H1 (cell line): ENCODE data around the gene TGFA. TPM values are rescaled to one million over a fixed set of nuclear protein-coding genes. Genes with fewer than 3 reads are reported as not detected.

Source experiments
- CTCF ChIA-PET: fragments of 300-600 bp; sonication (Branson Sonifier 250); formaldehyde crosslinking; loops from one replicate; lab custom pipeline; 2021; ENCODE audit not compliant: partially characterized antibody; lab: Charles Lee
- POLR2A ChIA-PET: fragments of 300-600 bp; sonication (Branson Sonifier 250); formaldehyde crosslinking; loops from one replicate; lab custom pipeline; 2021; ENCODE audit warnings: inconsistent platforms; ENCODE audit not compliant: partially characterized antibody; lab: Charles Lee
- DNase-seq, 2 experiments: peaks; one replicate each; pipeline versions ENCODE4 v3.0.0 to v3.0.0-alpha.2; 2010 to 2022; ENCODE audit warnings: low spot score in 2 of 2, low read depth in 1 of 2, mixed read lengths in 1 of 2
- FAIRE-seq: peaks from 2 replicates; lab custom pipeline; 2011; peaks lifted over from hg19 to GRCh38; lab: Jason Lieb, UNC
- H2AFZ ChIP-seq: 2 replicates; pipeline ENCODE4 v1.8.1; 2012; ENCODE audit warnings: low read length, inconsistent platforms
- H2AK5ac ChIP-seq: 2 replicates; pipeline ENCODE4 v1.6.1; 2013; ENCODE audit warnings: low read depth, low read length
- H2BK120ac ChIP-seq: replicated peaks from 2 replicates; pipeline ENCODE3; 2013; ENCODE audit warnings: low read depth, low read length, inconsistent platforms
- H2BK12ac ChIP-seq: 2 replicates; pipeline ENCODE4 v1.6.1; 2013; ENCODE audit warnings: low read depth, low read length
- H2BK15ac ChIP-seq: 2 replicates; pipeline ENCODE4 v1.6.1; 2013; ENCODE audit warnings: low read length
- H2BK20ac ChIP-seq: 2 replicates; pipeline ENCODE4 v1.6.1; 2013; ENCODE audit warnings: low read length
- H2BK5ac ChIP-seq: 2 replicates; pipeline ENCODE4 v1.6.1; 2013; ENCODE audit warnings: low read depth, low read length
- H3K14ac ChIP-seq: 2 replicates; pipeline ENCODE4 v1.6.1; 2013; ENCODE audit warnings: inconsistent platforms; ENCODE audit not compliant: insufficient read length
- H3K18ac ChIP-seq: 2 replicates; pipeline ENCODE4 v1.6.1; 2013; ENCODE audit warnings: low read length; ENCODE audit errors: extremely low read depth
- H3K23ac ChIP-seq: 2 replicates; pipeline ENCODE4 v1.6.1; 2013; ENCODE audit warnings: inconsistent platforms; ENCODE audit not compliant: insufficient read length
- H3K23me2 ChIP-seq: 2 replicates; pipeline ENCODE4 v1.6.1; 2013; ENCODE audit warnings: low read depth, low read length
- H3K27ac ChIP-seq: 2 replicates; pipeline ENCODE4 v1.6.1; 2011; ENCODE audit warnings: low read depth, low read length, inconsistent platforms
- H3K27me3 ChIP-seq, 4 experiments: replicated peaks in 1 of 4; 1 replicate in 1 of 4; 2 replicates in 3 of 4; pipeline versions ENCODE4 v1.6.1 to v1.8.1; 2011 to 2013; ENCODE audit warnings: low read length in 3 of 4, mild to moderate bottlenecking in 3 of 4, inconsistent platforms in 2 of 4, mixed read lengths in 2 of 4, moderate library complexity in 1 of 4; ENCODE audit not compliant: control insufficient read depth in 3 of 4, insufficient read depth in 3 of 4; ENCODE audit errors: extremely low read depth in 1 of 4
- H3K36me3 ChIP-seq, 4 experiments: 2 replicates each; pipeline versions ENCODE4 v1.6.1 to v1.8.1; 2011 to 2013; ENCODE audit warnings: mild to moderate bottlenecking in 4 of 4, low read length in 3 of 4, moderate library complexity in 2 of 4, control low read depth in 1 of 4, inconsistent platforms in 1 of 4; ENCODE audit not compliant: insufficient read depth in 4 of 4, control insufficient read depth in 2 of 4
- H3K4ac ChIP-seq: replicated peaks from 2 replicates; pipeline ENCODE3; 2013; ENCODE audit warnings: low read length, low read depth, mixed read lengths, inconsistent platforms; ENCODE audit not compliant: insufficient read length
- H3K4me1 ChIP-seq, 4 experiments: replicated peaks in 1 of 4; 1 replicate in 1 of 4; 2 replicates in 3 of 4; pipeline versions ENCODE4 v1.6.1 to v1.8.1; 2011 to 2013; ENCODE audit warnings: low read length in 3 of 4, inconsistent platforms in 2 of 4, mixed read lengths in 1 of 4; ENCODE audit not compliant: insufficient read depth in 4 of 4, control insufficient read depth in 3 of 4
- H3K4me2 ChIP-seq, 2 experiments: 2 replicates each; pipeline versions ENCODE4 v1.6.1 to v1.8.1; 2011 to 2013; ENCODE audit warnings: low read depth in 2 of 2, low read length in 2 of 2, control low read depth in 1 of 2, inconsistent platforms in 1 of 2, mild to moderate bottlenecking in 1 of 2; ENCODE audit not compliant: insufficient read depth in 1 of 2
- H3K4me3 ChIP-seq, 4 experiments: fragments of 200-600, 300-600 bp in 1 of 4; sonication (generic), shearing (Covaris generic), sonication (Bioruptor Twin) in 1 of 4; 2 replicates each; pipeline versions ENCODE4 v1.5.1 to v1.8.1; 2011 to 2016; ENCODE audit warnings: low read length in 4 of 4, low read depth in 3 of 4, control low read depth in 2 of 4, inconsistent platforms in 2 of 4, mild to moderate bottlenecking in 2 of 4, mixed read lengths in 1 of 4, moderate library complexity in 1 of 4; ENCODE audit not compliant: insufficient read depth in 2 of 4; ENCODE audit errors: extremely low read depth in 1 of 4
- H3K56ac ChIP-seq: replicated peaks from 2 replicates; pipeline ENCODE3; 2013; ENCODE audit warnings: low read depth, mild to moderate bottlenecking, mixed read lengths, low read length, inconsistent platforms; ENCODE audit not compliant: insufficient read length
- H3K79me1 ChIP-seq: 2 replicates; pipeline ENCODE4 v1.6.1; 2013; ENCODE audit warnings: low read depth, low read length, control low read depth
- H3K79me2 ChIP-seq, 2 experiments: 2 replicates each; pipeline versions ENCODE4 v1.6.1 to v1.8.1; 2012 to 2013; ENCODE audit warnings: low read length in 2 of 2, mild to moderate bottlenecking in 2 of 2, inconsistent platforms in 1 of 2; ENCODE audit not compliant: insufficient read depth in 2 of 2, control insufficient read depth in 1 of 2
- H3K9ac ChIP-seq, 4 experiments: replicated peaks in 1 of 4; 1 replicate in 1 of 4; 2 replicates in 3 of 4; pipeline versions ENCODE4 v1.6.1 to v1.8.1; 2011 to 2013; ENCODE audit warnings: low read depth in 3 of 4, low read length in 3 of 4, control low read depth in 2 of 4, mild to moderate bottlenecking in 2 of 4, moderate library complexity in 2 of 4, inconsistent platforms in 1 of 4; ENCODE audit errors: extremely low read depth in 1 of 4
- H3K9me3 ChIP-seq, 2 experiments: 2 replicates each; pipeline versions ENCODE4 v1.6.1 to v1.8.1; 2012 to 2013; ENCODE audit warnings: mild to moderate bottlenecking in 2 of 2, moderate library complexity in 2 of 2, control low read depth in 1 of 2, inconsistent platforms in 1 of 2, low read depth in 1 of 2, low read length in 1 of 2, mixed read lengths in 1 of 2; ENCODE audit not compliant: insufficient read depth in 2 of 2
- H4K20me1 ChIP-seq, 2 experiments: replicated peaks in 1 of 2; 2 replicates each; pipeline versions ENCODE3 to v1.8.1; 2011 to 2013; ENCODE audit warnings: inconsistent platforms in 2 of 2, low read length in 2 of 2, mild to moderate bottlenecking in 1 of 2; ENCODE audit not compliant: insufficient read depth in 2 of 2, control insufficient read depth in 1 of 2
- H4K5ac ChIP-seq: 2 replicates; pipeline ENCODE4 v1.6.1; 2013; ENCODE audit warnings: low read length, low read depth, mixed read lengths, inconsistent platforms; ENCODE audit not compliant: insufficient read length
- H4K8ac ChIP-seq: 2 replicates; pipeline ENCODE4 v1.8.0; 2013; ENCODE audit warnings: mild to moderate bottlenecking, moderate library complexity, low read length, inconsistent platforms; ENCODE audit not compliant: insufficient read depth; ENCODE audit errors: extremely low read depth
- H4K91ac ChIP-seq: replicated peaks from 2 replicates; pipeline ENCODE3; 2013; ENCODE audit warnings: low read length, mixed read lengths, inconsistent platforms; ENCODE audit not compliant: insufficient read length
- ATF3 ChIP-seq: IDR thresholded peaks from 2 replicates; pipeline ENCODE4 v1.6.1; 2011; ENCODE audit warnings: low read depth, mild to moderate bottlenecking, low read length; ENCODE audit not compliant: insufficient read depth
- HDAC6 ChIP-seq: IDR thresholded peaks from one replicate; pipeline ENCODE4 v1.7.1; 2012; ENCODE audit warnings: low read depth, mild to moderate bottlenecking, inconsistent platforms, low read length, moderate library complexity
- JUN ChIP-seq: IDR thresholded peaks from 2 replicates; pipeline ENCODE4 v1.6.1; 2011; ENCODE audit warnings: low read depth, mild to moderate bottlenecking, improper control_type of control experiment, low read length
- POLR2AphosphoS5 ChIP-seq: IDR thresholded peaks from 2 replicates; pipeline ENCODE4 v1.6.1; 2011; ENCODE audit warnings: low read depth, low read length
- RXRA ChIP-seq: IDR thresholded peaks from 2 replicates; pipeline ENCODE4 v1.6.1; 2011; ENCODE audit warnings: low read depth, mild to moderate bottlenecking, low read length, moderate library complexity; ENCODE audit not compliant: insufficient read depth
- SIX5 ChIP-seq: IDR thresholded peaks from 2 replicates; pipeline ENCODE4 v1.6.1; 2011; ENCODE audit warnings: mild to moderate bottlenecking, low read depth, low read length
- TAF1 ChIP-seq: IDR thresholded peaks from 2 replicates; pipeline ENCODE4 v1.6.1; 2011; ENCODE audit warnings: mild to moderate bottlenecking, low read depth, low read length
- TAF7 ChIP-seq: optimal IDR thresholded peaks from 2 replicates; pipeline ENCODE3; 2011; ENCODE audit warnings: low read depth, mild to moderate bottlenecking, inconsistent platforms, low read length, moderate library complexity, borderline replicate concordance
- TCF12 ChIP-seq: IDR thresholded peaks from 2 replicates; pipeline ENCODE4 v1.6.1; 2011; ENCODE audit warnings: low read depth, mild to moderate bottlenecking, low read length
- WGBS, 2 experiments: shearing (Covaris generic) in 1 of 2; methylation state at CpG; one replicate each; pipeline versions ENCODE4 v1.1.6 to v1.1.7; 2013 to 2015; ENCODE audit warnings: low lambda C conversion rate in 2 of 2, mixed read lengths in 2 of 2, inconsistent platforms in 1 of 2, low coverage in 1 of 2, missing lambda C conversion rate in 1 of 2; ENCODE audit not compliant: insufficient replicate concordance in 2 of 2, insufficient coverage in 1 of 2, insufficient read length in 1 of 2; ENCODE audit errors: extremely low coverage in 1 of 2, missing lambda C conversion rate in 1 of 2; 5-methylcytosine and 5-hydroxymethylcytosine counted together
- polyA plus RNA-seq, 7 experiments: library from polyadenylated mRNA; depleted of rRNA in 3 of 7; stranded (reverse) in 5 of 7; unstranded in 2 of 7; fragments of >200 nt in 5 of 7; fragments of 200-250 nt in 2 of 7; gene quantifications; 1 replicate in 5 of 7; 2 replicates in 1 of 7; 4 replicates in 1 of 7; pipeline versions ENCODE4 v1.2.1 to v1.2.3, GENCODE V29; 2011 to 2013; ENCODE audit warnings: missing spikeins in 2 of 7, mixed read lengths in 2 of 7
- total RNA-seq: library from RNA; stranded (reverse); fragmentation: NEBNext Ultra II Directional; extraction: Animal tissue kit (Norgen Biotek cat#: 25700); gene quantifications from 2 replicates; pipeline ENCODE4 v1.2.1, GENCODE V29; 2021

TGFA gene
- total and polyA plus RNA-seq, 2 of the 8 experiments (the other 6 are each of a cell fraction or from before 2014, with no cell fraction given), result 1.8 to 3.7 TPM

DNA sequence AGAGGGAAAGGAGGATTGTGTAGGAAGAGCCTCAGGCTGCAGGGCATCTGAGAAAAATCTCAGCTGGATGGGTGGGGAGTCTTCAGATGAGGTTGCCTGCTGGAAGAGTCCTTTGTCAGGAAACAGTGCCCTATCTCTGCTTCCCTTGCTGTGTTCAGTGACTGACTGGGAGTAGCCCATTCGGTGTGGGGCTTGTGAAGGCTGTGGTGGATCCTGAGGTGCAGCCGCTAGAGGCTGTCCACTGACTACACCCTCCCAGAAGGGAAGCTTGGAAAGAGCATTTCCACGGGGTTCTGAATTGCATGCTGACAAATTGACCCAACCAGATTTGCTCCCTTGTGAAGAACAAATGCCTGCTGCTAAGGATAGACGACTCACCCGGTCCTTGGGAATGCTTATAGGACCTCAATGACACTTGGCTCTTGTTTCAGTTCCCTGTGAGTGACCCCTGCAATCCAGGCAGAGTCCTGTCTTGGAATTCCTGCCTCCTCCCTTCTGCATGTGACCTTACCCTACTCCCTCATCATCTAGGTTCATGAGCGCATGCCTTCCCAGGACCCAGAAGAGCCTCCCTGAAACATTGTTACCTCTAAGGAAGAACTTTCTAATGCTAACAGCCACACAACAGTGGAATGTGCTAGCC, 142.0 kb downstream of the TGFA start:
- Histone ChIP-seq H3K4ac (no peak overlapping the region), H4K91ac (no peak overlapping the region), H3K4me2 (no peak overlapping the region), H3K56ac (no peak overlapping the region), H4K20me1 (no peaks in the 10 kb centered on the region), H3K9ac (no peak overlapping the region), H3K36me3 (no peaks in the 10 kb centered on the region), H2AFZ (no peak overlapping the region), H2BK20ac (no peak overlapping the region), H3K23me2 (no peaks in the 10 kb centered on the region), H2AK5ac (no peak overlapping the region), H3K18ac (no peak overlapping the region), H2BK120ac (no peak overlapping the region), H3K9me3 (no peaks in the 10 kb centered on the region), H3K4me1 (no peaks in the 10 kb centered on the region), H3K79me2 (no peaks in the 10 kb centered on the region), H2BK15ac (no peak overlapping the region), H2BK12ac (no peak overlapping the region), H4K8ac (no peak overlapping the region), H3K14ac (no peak overlapping the region), H3K27me3 (peaks cover 0 to 2% (median 0%) of the 10 kb centered on the region in 4 experiments; a peak in 1 of 7 replicates), H3K79me1 (no peaks in the 10 kb centered on the region), H3K23ac (no peak overlapping the region), H2BK5ac (no peak overlapping the region), H4K5ac (no peak overlapping the region), H3K4me3 (no peak overlapping the region), H3K27ac (no peak overlapping the region)
- ChIA-PET CTCF (interaction anchor here (1.1 to 2.0 kb wide), 5 partner anchors 9 to 206 kb away, joined by 3 to 5 read pairs (median 3); no protein-coding TSS in a partner anchor), POLR2A (no interaction called here)
- DNase-seq (no peak), FAIRE-seq (no peak)
- WGBS, 2 experiments, result 77% methylated on average over 6 of the region's 6 CpGs; no CpG with 5 or more reads in 1 of the 2 experiments
- TF ChIP-seq SIX5, result no peak
- TF ChIP-seq TAF1, result no peak
- TF ChIP-seq JUN, result no peak
- TF ChIP-seq POLR2AphosphoS5, result no peak
- TF ChIP-seq TAF7, result no peak
- no peak for TF ChIP-seq HDAC6
- no peak for TF ChIP-seq ATF3
- no peak for TF ChIP-seq TCF12
- no peak for TF ChIP-seq RXRA
